Common myeloid progenitor, CD34-positive (primary cell): ENCODE measurements around the gene FASN.
A peak's percentile ranks its signal among the peaks of the same experiment; 100 is the strongest.

Source experiments
- CTCF ChIA-PET: fragments of 350-600 bp; sonication (Branson Sonifier 250); formaldehyde crosslinking; loops from one replicate; lab custom pipeline; 2021; ENCODE audit warnings: antibody characterized with exemption; lab: Charles Lee
- POLR2A ChIA-PET: fragments of 350-600 bp; sonication (Branson Sonifier 250); formaldehyde crosslinking; loops from one replicate; lab custom pipeline; 2021; ENCODE audit warnings: antibody characterized with exemption; lab: Charles Lee
- DNase-seq, 3 donors: peaks; one replicate each; pipeline versions ENCODE4 v3.0.0 to v3.0.0-alpha.2; 2013
- H3K27ac ChIP-seq, 2 experiments: 1 replicate in 1 of 2; 2 replicates in 1 of 2; pipeline ENCODE4 v1.7.0; 2013; ENCODE audit warnings: inconsistent platforms in 2 of 2, low read length in 2 of 2, mild to moderate bottlenecking in 2 of 2, low read depth in 1 of 2, moderate library complexity in 1 of 2; ENCODE audit not compliant: severe bottlenecking in 2 of 2, insufficient read depth in 1 of 2, poor library complexity in 1 of 2
- H3K27me3 ChIP-seq, 5 experiments: replicated peaks in 2 of 5; 1 replicate in 3 of 5; 2 replicates in 2 of 5; pipeline versions ENCODE4 v1.6.1 to v1.7.0; 2013; ENCODE audit warnings: low read length in 4 of 5, mild to moderate bottlenecking in 2 of 5, moderate library complexity in 2 of 5, inconsistent platforms in 1 of 5; ENCODE audit not compliant: insufficient read depth in 5 of 5, control insufficient read depth in 4 of 5
- H3K36me3 ChIP-seq, 4 experiments: 1 replicate in 2 of 4; 2 replicates in 2 of 4; pipeline versions ENCODE4 v1.6.1 to v1.7.0; 2013; ENCODE audit warnings: low read length in 3 of 4, control low read depth in 1 of 4, mild to moderate bottlenecking in 1 of 4; ENCODE audit not compliant: control insufficient read depth in 4 of 4, insufficient read depth in 4 of 4
- H3K4me1 ChIP-seq, 4 experiments: 1 replicate in 3 of 4; 2 replicates in 1 of 4; pipeline versions ENCODE4 v1.6.1 to v1.7.1; 2013; ENCODE audit warnings: low read length in 3 of 4, mild to moderate bottlenecking in 3 of 4, control low read depth in 1 of 4, inconsistent platforms in 1 of 4, moderate library complexity in 1 of 4; ENCODE audit not compliant: control insufficient read depth in 4 of 4, insufficient read depth in 4 of 4; ENCODE audit errors: control extremely low read depth in 1 of 4
- H3K4me3 ChIP-seq, 7 experiments: 1 replicate in 4 of 7; 2 replicates in 3 of 7; pipeline versions ENCODE4 v1.5.1 to v1.7.0; 2013; ENCODE audit warnings: mild to moderate bottlenecking in 7 of 7, low read length in 6 of 7, moderate library complexity in 6 of 7, inconsistent platforms in 2 of 7, low read depth in 2 of 7, control low read depth in 1 of 7; ENCODE audit not compliant: insufficient read depth in 4 of 7, control insufficient read depth in 1 of 7; ENCODE audit errors: extremely low read depth in 1 of 7
- H3K9me3 ChIP-seq, 5 experiments: 1 replicate in 4 of 5; 2 replicates in 1 of 5; pipeline versions ENCODE4 v1.6.1 to v1.7.1; 2013; ENCODE audit warnings: low read length in 4 of 5, mild to moderate bottlenecking in 2 of 5, inconsistent platforms in 1 of 5, low read depth in 1 of 5, moderate library complexity in 1 of 5; ENCODE audit not compliant: control insufficient read depth in 4 of 5, insufficient read depth in 2 of 5; ENCODE audit errors: control extremely low read depth in 1 of 5
- WGBS: methylation state at CpG from one replicate; pipeline ENCODE4 v1.1.5; 2013; ENCODE audit not compliant: insufficient coverage; 5-methylcytosine and 5-hydroxymethylcytosine counted together

Gene FASN

DNA sequence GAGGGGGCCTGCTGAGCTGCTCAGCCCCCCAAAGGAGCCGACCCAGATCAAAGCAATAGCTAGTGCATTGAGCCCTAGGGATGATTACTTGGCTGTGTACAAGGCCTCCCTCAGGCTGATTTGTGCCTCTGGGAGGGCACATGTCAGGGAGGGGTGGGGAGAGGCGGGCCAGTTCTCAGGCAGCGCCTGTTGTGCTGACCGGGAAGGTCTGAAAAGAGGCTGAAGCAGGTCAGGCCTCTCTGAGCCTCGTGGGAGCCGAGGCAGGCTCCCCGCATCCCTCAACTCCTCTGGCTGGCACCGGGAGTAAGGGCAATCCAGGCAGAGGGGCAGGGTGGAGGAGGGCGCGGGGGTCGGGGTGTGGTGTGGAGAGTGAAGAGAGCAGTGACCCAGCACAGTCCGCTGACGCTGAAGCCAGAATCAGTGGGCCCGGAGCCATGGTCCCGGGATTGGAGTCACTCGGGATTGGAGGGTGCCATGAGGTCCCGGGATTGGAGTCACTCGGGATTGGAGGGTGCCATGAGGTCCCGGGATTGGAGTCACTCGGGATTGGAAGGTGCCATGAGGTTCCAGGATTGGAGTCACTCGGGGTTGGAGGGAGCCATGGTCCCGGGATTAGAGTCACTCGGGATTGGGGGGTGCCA is 63.5 kb downstream of the FASN start:
- no peak for DNase-seq
- Histone ChIP-seq H3K36me3 (peaks cover 0 to 14% (median 2%) of the 10 kb centered on the region in 4 experiments), H3K4me1 (peaks cover 0 to 39% (median 37%) of the 10 kb centered on the region in 4 experiments), H3K4me3 (no peak overlapping the region), H3K9me3 (no peaks in the 10 kb centered on the region), H3K27ac (no peak overlapping the region), H3K27me3 (no peaks in the 10 kb centered on the region)
- WGBS = 97% methylated on average over 20 of the region's 23 CpGs
- ChIA-PET CTCF (interaction anchor here (0.6 to 1.2 kb wide), 3 partner anchors 9 to 120 kb away, joined by 3 to 4 read pairs (median 3); no protein-coding TSS in a partner anchor), POLR2A (no interaction called here)

DNA sequence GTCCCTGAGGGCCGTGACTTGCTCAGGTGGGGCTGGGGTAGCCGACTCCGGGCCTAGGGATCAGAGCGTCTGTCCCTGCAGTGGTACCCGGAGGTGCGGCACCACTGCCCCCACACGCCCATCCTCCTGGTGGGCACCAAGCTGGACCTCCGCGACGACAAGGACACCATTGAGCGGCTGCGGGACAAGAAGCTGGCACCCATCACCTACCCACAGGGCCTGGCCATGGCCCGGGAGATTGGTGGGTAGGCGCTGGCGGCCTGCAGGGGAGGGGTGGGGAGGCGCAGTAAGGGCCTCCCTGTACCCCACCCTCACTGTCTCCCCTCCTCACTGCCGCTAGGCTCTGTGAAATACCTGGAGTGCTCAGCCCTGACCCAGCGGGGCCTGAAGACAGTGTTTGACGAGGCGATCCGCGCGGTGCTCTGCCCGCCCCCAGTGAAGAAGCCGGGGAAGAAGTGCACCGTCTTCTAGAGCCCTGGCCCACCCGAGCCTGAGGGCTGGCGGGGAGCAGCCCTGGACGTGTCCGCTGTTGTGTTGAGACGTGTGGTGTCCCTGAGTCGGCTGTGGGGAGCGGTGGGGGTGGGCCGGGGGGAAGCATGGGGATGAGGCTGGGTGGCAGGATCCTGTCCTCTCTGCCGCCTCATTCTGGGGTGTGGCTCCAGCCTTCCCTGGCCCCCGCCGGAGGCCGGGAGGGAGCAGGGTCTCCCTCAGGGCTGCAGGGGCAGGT is 64.5 kb downstream of the FASN start:
- ChIA-PET CTCF (interaction anchor here (0.6 kb wide), 1 partner anchor 73 kb away, joined by 3 read pairs; no protein-coding TSS in a partner anchor), POLR2A (no interaction called here)
- no peak overlapping the region for H3K4me3 ChIP-seq
- no peak for DNase-seq
- H3K27me3 ChIP-seq = no peaks in the 10 kb centered on the region
- H3K9me3 ChIP-seq = no peaks in the 10 kb centered on the region
- peaks cover 0 to 20% (median 4%) of the 10 kb centered on the region in 4 experiments for H3K36me3 ChIP-seq
- no peak overlapping the region for H3K27ac ChIP-seq
- H3K4me1 ChIP-seq = peaks cover 0 to 39% (median 36%) of the 10 kb centered on the region in 4 experiments
- 98% methylated on average over 26 of the region's 38 CpGs for WGBS

DNA sequence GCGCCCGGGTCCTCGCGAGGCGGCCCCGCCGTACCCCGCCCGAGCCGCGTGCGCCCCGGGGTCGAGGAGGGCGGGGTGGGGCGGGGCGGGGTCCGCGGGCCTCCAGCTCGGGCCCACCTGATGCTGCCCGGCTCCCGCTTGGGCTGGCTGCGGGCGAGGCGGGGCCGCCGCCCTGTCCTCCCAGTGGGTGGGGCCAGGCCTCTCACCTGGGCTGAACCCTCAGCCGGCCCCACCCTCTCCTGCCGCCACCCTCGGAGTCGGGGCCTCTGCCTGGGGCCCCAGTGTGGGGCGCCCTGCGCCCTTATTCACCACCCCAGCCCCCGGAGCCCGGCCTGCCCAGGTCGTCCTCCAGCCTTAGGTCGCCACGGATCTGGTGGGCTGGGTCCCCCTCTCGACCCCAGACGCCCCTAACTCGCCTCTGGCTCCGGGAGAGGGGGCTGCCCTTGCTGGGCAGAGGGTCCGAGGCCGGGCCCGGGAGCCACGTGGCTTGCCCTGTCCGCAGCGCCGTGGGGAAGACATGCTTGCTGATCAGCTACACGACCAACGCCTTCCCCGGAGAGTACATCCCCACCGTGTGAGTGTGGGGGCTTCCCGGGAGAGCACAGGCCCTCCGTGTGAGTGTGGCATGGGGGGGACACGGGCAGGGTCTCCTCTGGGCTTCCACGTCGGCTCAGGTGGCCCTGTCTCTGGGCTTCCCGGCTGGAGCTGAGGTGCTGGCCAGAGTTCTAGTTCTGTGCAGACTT is 66.0 kb downstream of the FASN start:
- H3K36me3 ChIP-seq = peaks cover 0 to 27% (median 5%) of the 10 kb centered on the region in 4 experiments
- CTCF ChIA-PET = interaction anchor here (0.9 kb wide), 1 partner anchor 32 kb away, joined by 3 read pairs; no protein-coding TSS in a partner anchor

DNA sequence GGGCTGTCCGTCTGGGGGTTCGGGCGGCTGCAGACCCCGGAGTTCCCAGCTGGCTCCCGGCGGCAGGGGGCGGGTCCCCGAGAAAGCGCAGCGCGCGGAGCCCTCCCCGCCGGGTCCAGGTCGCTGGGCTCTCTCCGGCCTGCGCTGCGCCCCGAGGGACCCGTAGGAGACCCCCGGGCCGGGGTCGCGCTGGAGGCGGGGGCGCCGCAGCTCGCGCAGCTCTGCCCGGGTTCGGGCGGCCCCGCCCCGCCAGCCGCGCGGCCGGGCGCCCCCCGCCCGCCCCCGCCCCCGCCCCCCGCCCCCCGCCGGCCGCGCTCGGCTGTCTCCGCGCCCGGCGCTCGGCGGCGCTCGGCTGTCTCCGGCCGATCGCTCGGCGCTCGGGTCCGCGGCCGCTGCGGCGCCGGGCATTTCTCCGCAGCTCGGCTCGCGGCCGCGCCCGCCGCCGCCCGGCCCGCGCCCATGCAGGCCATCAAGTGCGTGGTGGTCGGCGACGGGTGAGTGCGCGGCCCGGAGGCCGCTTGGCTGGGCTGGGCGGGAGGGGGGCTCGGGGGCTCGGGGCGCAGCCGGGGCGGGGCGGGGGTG is 66.6 kb downstream of the FASN start, which contains the start of gene RAC3:
TSS of gene RAC3 (plus strand) at position 376 of the 582 bp plus-strand sequence. CDS start at position 460, 84 bp downstream.
- Histone ChIP-seq H3K27ac (peak within 1 kb of the TSS in 1 of 2 experiments; percentile 25), H3K4me3 (peak within 1 kb of the TSS; percentile 45 to 79 (median 65)), H3K9me3 (no peaks in the 10 kb centered on the region), H3K36me3 (peaks cover 0 to 27% (median 6%) of the 10 kb centered on the region in 4 experiments), H3K4me1 (peaks cover 0 to 35% (median 24%) of the 10 kb centered on the region in 4 experiments), H3K27me3 (no peaks in the 10 kb centered on the region)
- POLR2A ChIA-PET = interaction anchor here (1.3 kb wide), 1 partner anchor 104 kb away, joined by 3 read pairs; the partner anchor contains the start of gene MAFG
- peak in 2 of 3 donors; percentile 46 to 50 for DNase-seq
- 0% methylated on average over 35 of the region's 96 CpGs for WGBS
- CTCF ChIA-PET = interaction anchor here (1.1 to 2.3 kb wide), 2 partner anchors 10 to 87 kb away, joined by 3 to 7 read pairs; no protein-coding TSS in a partner anchor

More for the DNA sequence above, 66.0 kb downstream of the FASN start:
- Histone ChIP-seq H3K4me3 (peak overlapping the region in 6 of 7 experiments; percentile 13 to 69 (median 62)), H3K27ac (peak overlapping the region in 1 of 2 experiments; percentile 25), H3K27me3 (no peaks in the 10 kb centered on the region), H3K9me3 (no peaks in the 10 kb centered on the region), H3K4me1 (peaks cover 0 to 36% (median 31%) of the 10 kb centered on the region in 4 experiments)
- 10% methylated on average over 46 of the region's 59 CpGs for WGBS
- DNase-seq = peak in 1 of 3 donors; percentile 13
- POLR2A ChIA-PET = interaction anchor here (1.3 kb wide), 1 partner anchor 105 kb away, joined by 3 read pairs; the partner anchor contains the start of gene MAFG

DNA sequence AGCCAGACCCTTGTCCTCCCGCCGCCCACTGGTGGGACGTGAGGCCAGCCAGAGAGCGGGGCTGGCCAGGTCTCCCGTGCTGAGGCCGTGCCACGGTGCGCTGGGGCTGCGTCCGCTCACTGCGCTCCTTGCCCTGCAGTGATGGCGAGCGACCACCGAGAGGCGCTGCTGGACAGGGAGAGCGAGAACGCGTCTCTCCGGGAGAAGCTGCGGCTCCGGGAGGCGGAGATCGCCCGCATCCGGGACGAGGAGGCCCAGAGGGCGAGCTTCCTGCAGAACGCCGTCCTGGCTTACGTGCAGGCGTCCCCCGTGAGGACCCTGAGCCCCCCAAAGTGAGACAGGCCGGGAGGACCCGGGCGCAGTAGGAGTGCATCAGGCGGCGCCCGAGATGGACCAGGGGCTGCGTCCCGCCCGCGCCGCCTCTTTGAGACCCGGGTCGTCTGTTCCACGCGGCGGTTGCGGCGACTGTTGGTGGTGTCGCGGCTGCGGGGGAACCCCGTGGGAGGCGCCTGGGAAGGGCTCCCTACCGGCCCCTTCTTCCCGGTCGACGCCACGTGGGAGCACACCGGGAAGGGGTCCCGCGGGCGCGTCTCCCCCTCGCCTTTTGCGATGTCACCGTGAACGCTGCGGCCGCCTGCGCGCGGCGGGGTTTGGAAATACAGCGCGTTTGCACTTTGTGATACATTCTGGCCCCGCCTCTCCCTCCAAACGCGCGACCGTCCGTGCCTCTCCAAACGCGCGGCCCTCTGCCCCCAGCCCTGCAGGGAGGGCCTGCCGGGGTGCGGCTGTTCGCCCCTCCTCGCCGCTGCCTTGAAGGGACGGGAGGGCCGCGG is 67.3 kb downstream of the FASN start:
- POLR2A ChIA-PET = interaction anchor here (1.0 to 1.4 kb wide), 2 partner anchors 35 to 77 kb away, joined by 3 to 4 read pairs; partner anchors contain the start of gene DUS1L
- peaks cover 0 to 33% (median 22%) of the 10 kb centered on the region in 4 experiments for H3K4me1 ChIP-seq
- H3K36me3 ChIP-seq = peaks cover 0 to 21% (median 6%) of the 10 kb centered on the region in 4 experiments
- CTCF ChIA-PET = interaction anchor here (0.6 to 3.2 kb wide), 16 partner anchors 8 to 208 kb away, joined by 3 to 18 read pairs (median 3); no protein-coding TSS in a partner anchor
- no peak overlapping the region for H3K27ac ChIP-seq
- H3K27me3 ChIP-seq = no peaks in the 10 kb centered on the region
- peak; percentile 77 to 88 (median 84) for DNase-seq
- H3K4me3 ChIP-seq = peak overlapping the region; percentile 45 to 79 (median 65)
- no peaks in the 10 kb centered on the region for H3K9me3 ChIP-seq
- WGBS = under 1% methylated on average over 90 of the region's 94 CpGs
